GM19035 (cell line): ENCODE results near the gene APOL2.
"Not testable (repeated sequence)": the region's sequence is repeated elsewhere in the genome, so short reads cannot be mapped to it uniquely, and the experiment has no call there.

Experiments used
- ATAC-seq: cut with Tn5 transposase; IDR thresholded peaks from one replicate; pipeline ENCODE4 v1.9.1; 2021; ENCODE audit not compliant: unreplicated experiment

The APOL2 gene

DNA sequence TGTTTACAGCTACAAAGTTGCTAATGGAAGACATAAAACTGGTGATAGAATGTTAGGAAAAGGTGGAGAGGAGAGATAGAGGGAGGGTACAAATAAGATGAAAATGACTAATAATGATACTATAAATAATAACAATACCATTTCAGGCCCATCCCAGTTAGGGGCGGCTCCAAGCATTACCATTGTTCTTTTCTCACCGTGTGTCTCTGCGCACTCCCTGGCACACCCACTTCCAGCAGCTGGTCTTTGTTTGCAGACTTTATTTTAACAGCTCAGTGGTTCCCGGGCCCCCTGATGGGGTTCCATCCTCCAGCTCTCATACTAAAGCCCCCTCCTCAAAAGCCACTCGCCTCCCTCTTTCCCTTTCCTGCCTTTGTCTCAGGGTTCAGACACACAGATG is 38.3 kb downstream of the APOL2 start:
- ATAC-seq: not testable (repeated sequence)

GRCh38 chr22:36199001-36199551 is 40.3 kb downstream of the APOL2 start:
- ATAC-seq: no peak

- no peak for ATAC-seq
These were observed 40.8 kb downstream of the APOL2 start for GRCh38 chr22:36198536-36198935.

DNA sequence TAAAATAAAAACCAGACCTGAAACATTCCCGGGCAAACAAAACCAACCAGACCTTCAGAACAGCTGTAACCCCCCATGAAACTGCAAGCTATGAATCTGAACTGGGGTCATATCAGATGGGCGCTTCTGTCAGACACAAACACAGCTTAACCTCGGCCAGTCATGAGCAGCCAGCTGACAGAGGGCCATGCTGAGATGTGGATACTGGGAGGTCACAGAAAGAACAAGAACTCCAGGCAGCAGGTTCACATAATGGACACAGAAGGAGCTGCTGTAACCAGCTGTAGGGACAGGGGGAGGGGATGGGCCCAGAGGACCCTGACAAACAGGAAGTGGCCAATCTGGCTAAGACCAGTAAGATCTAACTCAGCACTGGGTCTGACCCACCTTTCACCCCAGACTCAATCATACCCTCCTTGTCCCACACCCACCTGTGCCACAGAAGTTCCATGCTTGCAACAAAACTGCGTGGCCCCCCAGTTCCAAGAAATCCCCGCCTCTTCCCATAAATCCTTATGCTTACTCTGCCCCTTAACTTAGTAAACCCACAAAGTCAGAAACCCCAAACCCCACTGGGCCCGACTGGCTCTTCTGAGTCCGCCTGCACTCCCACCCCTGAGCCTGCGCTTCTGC is 41.7 kb downstream of the APOL2 start:
- no peak for ATAC-seq

DNA sequence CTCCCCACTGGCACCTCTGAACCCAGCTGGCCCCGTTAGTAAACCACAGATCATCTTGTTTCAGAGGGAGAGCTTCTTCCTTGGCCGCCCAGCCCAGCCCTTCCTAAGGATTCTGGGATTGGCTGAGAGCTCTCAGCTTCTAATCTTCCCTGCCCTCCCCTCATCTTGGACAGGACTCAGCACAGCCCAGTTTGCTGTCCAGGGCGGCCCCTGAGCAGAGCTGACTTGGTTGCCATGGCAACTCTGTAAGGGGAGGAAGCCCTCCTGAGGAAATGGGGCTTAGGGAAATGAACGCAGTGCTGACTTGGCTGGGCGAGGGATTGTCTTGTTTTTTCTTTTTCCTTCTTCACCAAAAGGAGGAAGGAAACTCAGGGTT is 42.3 kb downstream of the APOL2 start:
- no peak for ATAC-seq

- no peak for ATAC-seq
These were observed 42.9 kb downstream of the APOL2 start for GRCh38 chr22:36196254-36197064.

DNA sequence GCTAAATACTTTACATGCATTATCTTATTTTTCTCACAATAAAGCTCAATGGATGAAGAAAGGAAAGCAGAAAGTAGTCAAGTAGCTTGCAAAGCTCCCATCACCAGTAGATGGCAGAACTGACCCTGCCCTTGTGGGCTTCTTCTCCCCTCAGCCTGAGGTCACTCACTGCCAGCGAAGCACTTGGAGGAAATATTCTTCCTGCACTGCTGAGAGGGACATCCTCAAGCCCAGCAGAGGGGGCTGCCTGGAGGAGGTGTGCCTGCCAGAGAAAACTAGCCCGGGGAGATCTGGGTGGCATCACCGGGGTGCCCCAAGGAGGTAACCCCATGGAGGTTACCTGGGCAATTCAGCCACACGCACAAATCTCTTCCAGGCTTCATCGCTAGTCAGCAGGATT is 44.4 kb downstream of the APOL2 start:
- ATAC-seq: no peak

DNA sequence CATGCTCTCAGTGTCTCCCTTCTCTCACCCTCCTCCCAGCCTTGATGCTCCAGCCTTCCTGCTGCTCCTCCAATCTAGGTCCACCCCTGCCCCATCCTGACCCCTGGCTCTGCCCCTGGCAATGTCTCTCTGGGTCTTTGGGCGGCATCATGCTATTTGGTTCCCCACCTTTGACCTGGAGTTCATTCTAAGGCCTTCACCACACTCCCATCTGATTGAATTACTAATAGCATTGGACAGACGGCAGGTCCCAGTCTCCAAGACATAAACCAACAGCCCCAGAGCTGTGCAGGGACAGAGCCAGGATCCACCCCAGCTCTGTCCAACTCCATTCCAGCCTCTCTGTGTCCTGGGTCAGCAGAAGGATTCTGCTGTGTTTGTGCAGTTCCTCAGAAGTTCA is 44.9 kb downstream of the APOL2 start:
- ATAC-seq: no peak

DNA sequence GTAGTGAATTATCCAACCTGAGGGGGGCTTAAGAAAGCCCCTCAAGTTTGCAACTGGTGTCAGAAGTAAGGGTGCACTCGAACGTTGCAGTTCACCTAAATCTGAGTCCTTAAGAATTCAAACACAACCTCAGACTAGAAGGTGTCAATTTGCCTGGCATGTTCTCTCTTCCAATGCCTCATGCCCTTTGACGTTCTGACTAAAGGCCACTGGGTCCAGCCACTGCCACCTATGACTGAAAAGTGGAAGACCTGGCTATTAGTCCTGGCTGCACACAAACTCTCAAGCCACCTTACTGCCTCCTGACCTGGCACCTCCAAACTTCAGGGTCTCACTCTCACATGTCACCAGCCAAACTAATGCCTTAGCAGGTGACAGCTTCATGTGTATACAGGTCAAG is 45.8 kb downstream of the APOL2 start:
- ATAC-seq: no peak

DNA sequence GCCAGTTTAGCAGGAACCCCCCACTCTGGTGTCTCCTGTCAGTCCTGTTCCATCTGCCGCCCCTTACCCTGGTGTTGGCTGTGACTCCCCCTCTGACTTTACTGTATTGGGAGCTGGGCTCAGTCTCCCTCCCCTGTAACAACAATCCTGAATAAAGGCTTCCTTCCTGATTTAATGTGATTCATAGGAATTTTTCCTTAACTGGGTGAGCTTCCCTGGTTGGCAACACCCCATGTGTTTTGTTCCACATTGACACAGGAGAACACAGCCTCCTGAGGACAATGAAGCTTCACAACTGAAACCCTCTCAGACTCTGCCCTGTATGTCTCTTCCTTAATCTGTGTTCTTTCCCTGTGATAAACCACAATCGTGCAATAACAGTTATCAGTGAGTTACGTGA is 46.2 kb downstream of the APOL2 start:
- ATAC-seq: no peak

- no peak for ATAC-seq
These were observed 46.8 kb downstream of the APOL2 start for GRCh38 chr22:36192542-36192941.

- ATAC-seq: no peak
These were observed 48.1 kb downstream of the APOL2 start for GRCh38 chr22:36191106-36191836.

DNA sequence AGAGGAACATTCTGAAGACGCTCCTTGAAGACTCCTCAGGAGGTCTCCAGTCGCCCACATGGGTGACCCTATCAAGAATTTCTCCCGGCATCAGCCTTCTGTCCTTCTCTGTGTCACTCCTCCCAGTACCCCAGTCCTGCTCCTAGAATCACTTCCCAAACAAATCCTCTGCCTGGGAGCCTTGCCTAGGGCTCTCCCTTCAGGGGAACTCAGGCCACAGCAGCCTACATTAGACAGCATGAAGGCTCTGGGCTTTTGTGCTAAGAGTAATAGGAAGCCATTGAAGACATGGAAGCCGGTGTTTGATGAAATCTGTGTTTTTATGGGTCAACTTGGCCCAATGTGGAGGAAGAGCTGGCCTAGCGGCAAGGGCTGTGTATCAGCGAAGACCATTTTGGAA is 51.5 kb downstream of the APOL2 start:
- not testable (repeated sequence) for ATAC-seq

DNA sequence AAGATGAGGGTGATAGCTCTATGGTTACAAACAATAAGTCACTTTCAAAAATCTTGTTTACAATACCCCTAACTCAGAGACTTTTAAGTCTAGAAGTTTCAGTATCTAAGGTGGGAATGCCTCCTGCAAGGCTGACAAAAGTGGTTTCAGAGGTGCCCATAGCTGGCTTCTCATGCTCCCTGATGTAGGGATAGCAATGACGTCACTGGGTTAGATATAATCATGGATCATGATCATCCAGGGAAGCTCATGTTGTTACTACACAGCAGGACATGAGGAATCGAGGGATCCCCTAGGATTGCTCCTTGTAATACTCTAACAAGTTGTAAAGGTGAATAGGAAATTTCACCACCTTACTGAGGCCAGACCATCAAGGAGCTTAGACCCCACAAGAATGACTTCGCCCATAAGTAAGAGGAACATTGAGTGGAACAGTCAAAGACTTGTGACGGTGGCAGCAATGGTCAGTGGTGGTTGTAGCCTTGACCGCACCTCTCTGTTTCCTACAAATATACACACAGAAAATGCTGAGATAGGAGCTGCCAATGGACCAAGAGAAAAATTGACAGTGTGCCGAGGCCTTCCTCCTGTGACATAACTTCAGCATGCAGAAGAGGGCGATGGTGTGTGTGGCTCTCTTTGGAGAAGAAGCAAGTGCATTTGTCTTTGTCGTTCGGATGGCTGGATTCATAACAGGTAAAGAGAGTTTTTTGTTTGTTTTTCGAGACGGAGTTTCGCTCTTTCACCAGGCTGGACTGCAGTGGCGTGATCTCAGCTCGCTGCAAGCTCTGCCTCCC is 53.3 kb downstream of the APOL2 start:
- ATAC-seq: no peak

- ATAC-seq: no peak
These were observed 54.8 kb downstream of the APOL2 start for GRCh38 chr22:36184433-36185025.

DNA sequence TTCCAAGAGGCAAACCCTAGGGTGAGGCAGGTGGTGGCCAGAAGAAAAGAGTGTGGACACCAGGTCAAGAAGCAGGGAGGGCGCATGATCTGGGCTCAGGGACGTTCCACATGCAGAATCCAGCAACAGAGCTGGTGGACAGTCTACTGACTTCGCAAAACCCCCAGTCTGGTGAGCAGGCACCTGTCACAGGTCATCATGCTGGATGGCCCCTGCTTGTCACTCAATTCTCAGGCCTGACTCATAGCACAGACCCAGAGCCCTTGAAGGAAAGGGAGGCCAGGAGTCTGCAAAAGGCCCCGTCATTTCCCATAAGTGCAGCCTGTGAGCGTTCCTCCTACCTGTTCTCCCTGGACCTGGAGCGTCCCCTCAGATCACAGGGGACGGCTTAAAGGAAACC is 55.9 kb downstream of the APOL2 start:
- ATAC-seq: no peak

DNA sequence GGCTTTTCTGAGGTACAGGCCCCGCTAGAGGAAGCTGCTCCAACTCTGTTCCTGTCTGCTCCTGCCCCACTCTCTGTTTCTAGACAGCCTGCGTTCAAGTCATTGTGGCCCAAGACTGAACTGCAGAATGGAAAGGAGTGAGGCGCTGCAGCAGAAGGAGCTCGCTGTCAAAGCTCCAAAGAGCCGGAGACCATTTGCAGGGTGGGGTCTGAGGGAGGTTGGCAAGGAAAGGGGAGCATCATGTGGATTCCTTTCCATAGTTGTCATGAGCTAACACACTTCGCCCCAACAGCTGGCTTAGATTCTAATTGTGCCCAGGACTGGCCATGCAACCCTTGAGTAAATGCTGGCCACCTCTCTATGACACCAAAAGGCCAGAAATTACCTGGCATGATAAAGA is 56.5 kb downstream of the APOL2 start:
- ATAC-seq: no peak

DNA sequence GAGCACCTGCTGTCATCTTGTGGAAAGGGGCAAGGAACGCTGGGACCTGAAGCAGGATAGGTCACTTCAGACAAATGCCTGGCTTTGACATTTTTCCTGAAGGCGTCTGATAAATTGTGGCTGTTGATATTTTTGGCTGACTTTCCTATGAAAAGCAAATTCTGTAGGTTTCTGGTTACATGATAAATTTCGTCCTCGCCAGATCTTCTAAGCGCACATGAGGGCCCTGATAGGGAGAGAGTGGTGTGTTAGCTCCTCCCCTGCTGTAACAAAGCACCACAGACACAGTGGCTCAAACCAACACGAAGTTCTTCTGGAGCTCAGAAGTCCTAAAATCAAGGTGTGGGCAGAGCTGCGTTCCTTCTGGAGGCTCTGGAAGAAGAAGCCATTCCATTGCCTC is 57.3 kb downstream of the APOL2 start:
- ATAC-seq: no peak

DNA sequence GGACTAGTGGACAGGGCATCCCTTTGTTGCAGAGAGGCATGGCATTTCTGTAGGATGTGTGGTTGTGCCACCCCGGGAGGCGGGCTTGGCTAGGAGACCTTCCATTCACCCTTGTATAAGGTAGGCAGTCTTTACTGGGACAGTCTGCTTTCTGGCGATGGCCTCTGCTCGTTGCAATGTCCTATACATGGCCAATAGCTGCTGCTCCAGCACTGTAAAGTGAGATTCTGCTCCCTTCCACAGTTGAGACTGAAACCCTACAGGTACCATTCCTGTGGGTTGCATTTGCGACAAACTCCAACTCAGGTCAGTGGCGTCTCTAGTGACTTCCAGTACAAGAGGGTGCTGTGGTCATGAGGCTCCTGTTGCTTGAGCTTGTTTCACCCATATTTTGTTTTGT is 58.4 kb downstream of the APOL2 start:
- ATAC-seq: no peak

DNA sequence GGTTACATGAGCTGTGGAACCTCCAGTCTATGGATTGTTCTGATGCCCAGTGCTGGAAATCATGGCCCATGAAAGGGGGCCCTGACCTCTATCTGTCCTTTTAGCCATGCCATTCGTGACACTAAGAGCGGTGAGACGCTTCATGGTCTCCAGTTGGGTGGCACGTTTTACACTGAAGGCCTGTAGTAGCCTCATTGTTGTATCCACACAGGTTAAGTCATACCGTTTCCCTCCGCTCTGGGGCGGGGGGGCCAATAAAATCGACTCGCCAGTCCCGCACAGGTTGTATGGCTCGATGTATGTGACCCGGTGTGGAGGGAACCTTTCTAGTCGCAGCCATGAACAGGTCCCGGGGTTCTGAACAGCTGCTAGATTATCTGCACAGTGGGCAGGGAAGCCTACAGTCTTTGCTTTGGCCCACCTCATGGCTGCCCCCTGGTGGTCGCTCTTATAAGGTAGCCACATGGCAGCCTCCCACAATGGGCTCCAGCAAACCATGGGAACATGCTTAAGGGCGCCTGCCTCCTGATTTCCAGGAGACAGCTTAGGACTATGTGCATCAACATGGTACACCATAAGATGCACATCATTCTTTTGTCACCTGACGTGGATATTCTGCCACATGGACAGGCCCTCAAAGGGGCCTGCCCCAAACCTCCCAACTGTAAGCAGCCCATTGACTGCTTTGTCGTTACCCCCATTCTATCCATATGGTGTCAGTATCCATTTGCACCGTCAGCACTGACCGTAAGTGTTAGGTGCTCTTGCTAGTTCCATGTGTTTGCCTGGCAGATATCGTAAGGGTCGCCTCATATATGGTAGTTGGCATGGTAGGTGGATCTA is 59.1 kb downstream of the APOL2 start:
- no peak for ATAC-seq
